RWPE2 (cell line): ENCODE results near the gene BLOC1S4.

Source experiments
- ATAC-seq: fragments of 200-7000 bp; cut with Tn5 transposase; 3 replicates; pipeline ENCODE4 v1.9.1; 2021; ENCODE audit warnings: low read depth
- DNase-seq: peaks from one replicate; pipeline ENCODE4 v3.0.0-alpha.2; 2020; ENCODE audit warnings: low spot score
- H3K27ac ChIP-seq: fragments of 450-650 bp; 2 replicates; pipeline ENCODE4 v1.5.1; 2017; ENCODE audit warnings: mild to moderate bottlenecking; ENCODE audit not compliant: poor library complexity, severe bottlenecking
- H3K27me3 ChIP-seq: fragments of 250-450 bp; sonication (Bioruptor Pico); 2 replicates; pipeline ENCODE4 v1.5.1; 2021; ENCODE audit warnings: mild to moderate bottlenecking, moderate library complexity; ENCODE audit not compliant: insufficient read depth, poor library complexity, severe bottlenecking
- H3K36me3 ChIP-seq: fragments of 250-450 bp; sonication (Bioruptor Pico); 2 replicates; pipeline ENCODE4 v1.5.1; 2020; ENCODE audit warnings: low read depth, mild to moderate bottlenecking, moderate library complexity
- H3K4me1 ChIP-seq: fragments of 250-450 bp; sonication (Bioruptor Pico); 2 replicates; pipeline ENCODE4 v1.5.1; 2021; ENCODE audit warnings: mild to moderate bottlenecking, moderate library complexity; ENCODE audit not compliant: insufficient read depth, poor library complexity, severe bottlenecking
- H3K4me3 ChIP-seq: fragments of 250-450 bp; sonication (Bioruptor Pico); 2 replicates; pipeline ENCODE4 v1.5.1; 2021; ENCODE audit warnings: mild to moderate bottlenecking, moderate library complexity; ENCODE audit not compliant: severe bottlenecking
- H3K9me3 ChIP-seq: fragments of 250-450 bp; sonication (Bioruptor Pico); 2 replicates; pipeline ENCODE4 v1.5.1; 2021; ENCODE audit warnings: mild to moderate bottlenecking, moderate library complexity; ENCODE audit not compliant: severe bottlenecking
- TF ChIP-seq, protein P1 (sequence below): fragments of 450-650 bp; IDR thresholded peaks from one replicate; pipeline ENCODE4 v1.5.1; 2017; ENCODE audit warnings: mild to moderate bottlenecking, moderate library complexity; ENCODE audit not compliant: poor library complexity, severe bottlenecking

BLOC1S4 gene

DNA sequence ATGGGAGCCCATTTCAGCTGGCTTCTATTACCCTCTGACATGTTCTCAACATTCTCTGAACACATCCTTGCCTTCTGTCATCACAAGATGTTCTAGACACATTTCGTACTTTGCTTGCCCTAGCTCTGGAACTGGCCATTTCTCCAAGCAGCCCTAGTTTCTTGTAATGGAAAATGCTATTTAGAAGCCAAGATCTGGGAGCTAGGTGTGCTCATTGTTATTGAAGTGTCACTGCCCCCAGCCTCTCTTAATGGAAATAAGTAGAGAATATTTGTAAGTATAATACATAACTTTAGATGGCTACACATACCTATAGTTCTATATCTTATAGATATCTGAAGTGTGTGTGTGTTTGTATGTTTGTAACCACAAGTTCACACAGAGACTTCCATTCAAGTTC lies 13.2 kb upstream of the BLOC1S4 start:
- DNase-seq (no peak), ATAC-seq (no peak)
- Histone ChIP-seq H3K4me3 (no peak overlapping the region), H3K4me1 (peaks cover 1% of the 10 kb centered on the region), H3K27ac (no peak overlapping the region), H3K36me3 (peaks cover 19% of the 10 kb centered on the region), H3K9me3 (no peaks in the 10 kb centered on the region), H3K27me3 (no peaks in the 10 kb centered on the region)
- TF ChIP-seq, protein P1, sequence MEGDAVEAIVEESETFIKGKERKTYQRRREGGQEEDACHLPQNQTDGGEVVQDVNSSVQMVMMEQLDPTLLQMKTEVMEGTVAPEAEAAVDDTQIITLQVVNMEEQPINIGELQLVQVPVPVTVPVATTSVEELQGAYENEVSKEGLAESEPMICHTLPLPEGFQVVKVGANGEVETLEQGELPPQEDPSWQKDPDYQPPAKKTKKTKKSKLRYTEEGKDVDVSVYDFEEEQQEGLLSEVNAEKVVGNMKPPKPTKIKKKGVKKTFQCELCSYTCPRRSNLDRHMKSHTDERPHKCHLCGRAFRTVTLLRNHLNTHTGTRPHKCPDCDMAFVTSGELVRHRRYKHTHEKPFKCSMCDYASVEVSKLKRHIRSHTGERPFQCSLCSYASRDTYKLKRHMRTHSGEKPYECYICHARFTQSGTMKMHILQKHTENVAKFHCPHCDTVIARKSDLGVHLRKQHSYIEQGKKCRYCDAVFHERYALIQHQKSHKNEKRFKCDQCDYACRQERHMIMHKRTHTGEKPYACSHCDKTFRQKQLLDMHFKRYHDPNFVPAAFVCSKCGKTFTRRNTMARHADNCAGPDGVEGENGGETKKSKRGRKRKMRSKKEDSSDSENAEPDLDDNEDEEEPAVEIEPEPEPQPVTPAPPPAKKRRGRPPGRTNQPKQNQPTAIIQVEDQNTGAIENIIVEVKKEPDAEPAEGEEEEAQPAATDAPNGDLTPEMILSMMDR = no peak

DNA sequence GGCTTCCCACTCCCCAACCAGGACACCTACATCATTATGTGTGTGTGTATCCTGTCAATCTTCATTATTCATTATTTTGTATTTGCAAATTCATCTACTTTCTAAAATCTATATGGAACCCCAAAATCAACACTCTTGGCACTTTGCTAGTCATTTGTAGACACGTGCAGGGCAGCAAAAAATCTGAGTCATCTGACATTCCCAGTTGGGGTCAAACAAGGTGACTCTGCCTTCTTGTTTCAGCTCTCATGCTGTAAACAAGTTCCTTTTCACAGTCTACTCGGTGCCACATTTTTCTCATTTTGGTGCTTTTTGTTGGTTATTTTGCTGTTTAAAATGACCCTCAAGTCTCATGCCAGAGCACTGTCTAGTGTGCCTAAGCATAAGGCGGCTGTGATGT lies 12.2 kb upstream of the BLOC1S4 start:
- Histone ChIP-seq H3K27me3 (no peaks in the 10 kb centered on the region), H3K4me3 (no peak overlapping the region), H3K4me1 (peaks cover 8% of the 10 kb centered on the region), H3K27ac (no peak overlapping the region), H3K9me3 (no peaks in the 10 kb centered on the region), H3K36me3 (peaks cover 27% of the 10 kb centered on the region)
- no peak for DNase-seq
- ATAC-seq = no peak
- TF ChIP-seq, protein P1 = no peak

DNA sequence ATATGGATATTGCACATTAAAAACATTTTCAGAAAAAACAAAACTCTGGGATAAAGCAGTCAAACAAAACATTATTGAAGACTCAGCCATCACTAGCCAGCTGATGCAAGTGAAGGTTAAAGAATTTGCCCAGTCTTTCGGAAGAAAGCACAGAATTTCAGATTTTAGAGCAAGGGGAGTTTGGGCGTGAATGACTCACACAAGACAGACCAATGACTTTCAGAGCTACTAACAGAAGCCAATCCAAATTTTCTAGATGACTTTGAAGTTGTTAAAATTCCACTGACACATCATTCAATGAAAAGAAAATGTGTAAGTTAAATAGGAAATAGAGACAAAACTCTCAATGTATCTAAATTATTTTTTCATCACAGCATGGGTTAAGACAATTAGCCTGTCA lies 10.3 kb upstream of the BLOC1S4 start:
- TF ChIP-seq, protein P1 = no peak
- Histone ChIP-seq H3K4me1 (peaks cover 8% of the 10 kb centered on the region), H3K9me3 (no peaks in the 10 kb centered on the region), H3K4me3 (no peak overlapping the region), H3K27me3 (no peaks in the 10 kb centered on the region), H3K27ac (no peak overlapping the region), H3K36me3 (peaks cover 27% of the 10 kb centered on the region)
- ATAC-seq (no peak), DNase-seq (no peak)

DNA sequence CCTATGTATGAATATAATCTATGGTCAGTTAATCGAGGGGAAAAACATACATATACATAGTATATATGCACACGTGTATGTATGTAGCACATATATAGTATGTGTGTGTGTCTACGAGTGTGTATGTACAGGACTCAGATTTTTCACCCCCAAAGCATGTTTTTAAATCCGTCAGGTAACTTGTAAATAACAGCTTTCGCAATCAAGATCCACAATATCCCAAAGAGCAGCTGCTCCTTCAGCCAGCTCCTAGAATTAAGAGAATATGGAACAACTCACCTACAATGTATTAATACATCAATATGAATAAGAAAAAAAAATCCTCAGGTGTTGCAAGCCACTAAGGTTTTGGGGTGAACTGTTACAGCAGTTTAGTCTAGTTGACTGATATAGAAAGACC lies 9.8 kb upstream of the BLOC1S4 start:
- Histone ChIP-seq H3K36me3 (peaks cover 27% of the 10 kb centered on the region), H3K4me1 (peaks cover 8% of the 10 kb centered on the region)

More for the DNA sequence above, 9.8 kb upstream of the BLOC1S4 start:
- Histone ChIP-seq H3K27me3 (no peaks in the 10 kb centered on the region), H3K27ac (no peak overlapping the region), H3K4me3 (no peak overlapping the region), H3K9me3 (no peaks in the 10 kb centered on the region)
- no peak for DNase-seq
- ATAC-seq = no peak
- TF ChIP-seq, protein P1 = no peak
